ENCODE results near the gene GALNT10. TPM values are rescaled to one million over a fixed set of nuclear protein-coding genes. Genes with fewer than 3 reads are reported as not detected.

The GALNT10 gene
- total RNA-seq, 1 experiment from 2014 or later: 23.4 TPM

GRCh38 chr5:154394307-154394706 is 203.8 kb downstream of the GALNT10 start:
- H3K27ac Mint-ChIP-seq (ENCODE audit: unreplicated experiment): no peak overlapping the region
- H3K4me1 Mint-ChIP-seq (ENCODE audit: low read depth, unreplicated experiment): no peaks in the 10 kb centered on the region
- DNase-seq: no peak
- H3K4me1 ChIP-seq: no peaks in the 10 kb centered on the region
- no peaks in the 10 kb centered on the region for H3K36me3 ChIP-seq (ENCODE audit: control insufficient read depth, insufficient read depth, low read length)
- peaks cover 11% of the 10 kb centered on the region for H3K36me3 Mint-ChIP-seq (ENCODE audit: insufficient read depth, unreplicated experiment)
- intact Hi-C loops (cut with micrococcal nuclease; ENCODE audit: unreplicated experiment): no loop called here
- TF ChIP-seq CTCF (IDR thresholded peaks at IDR 0.05; ENCODE audit: insufficient read depth in 1 of 2, low read depth in 1 of 2, low read length in 1 of 2, severe bottlenecking in 1 of 2, unreplicated experiment in 1 of 2): no peak
- no peaks in the 10 kb centered on the region for H3K27me3 Mint-ChIP-seq (ENCODE audit: insufficient read depth, unreplicated experiment)
- POLR2A ChIA-PET: no interaction called here
- H3K27me3 ChIP-seq (replicated peaks; ENCODE audit: control insufficient read depth, insufficient read depth, low read length): no peaks in the 10 kb centered on the region
- no peaks in the 10 kb centered on the region for H3K9me3 ChIP-seq
- H3K4me3 ChIP-seq (ENCODE audit: low read depth, low read length): no peak overlapping the region
- no peak overlapping the region for H3K4me3 Mint-ChIP-seq (ENCODE audit: unreplicated experiment)
- CTCF ChIA-PET: interaction anchor here (1.4 kb wide), 1 partner anchor 107 kb away, joined by 4 read pairs; no protein-coding TSS in a partner anchor
- no peaks in the 10 kb centered on the region for H3K9me3 Mint-ChIP-seq (ENCODE audit: unreplicated experiment)
- no TSS peak for BruUV-seq (replicated peaks)

- Mint-ChIP-seq H3K4me3 (ENCODE audit: unreplicated experiment) (no peak overlapping the region), H3K36me3 (ENCODE audit: insufficient read depth, unreplicated experiment) (peaks cover 11% of the 10 kb centered on the region), H3K4me1 (ENCODE audit: low read depth, unreplicated experiment) (no peaks in the 10 kb centered on the region), H3K9me3 (ENCODE audit: unreplicated experiment) (no peaks in the 10 kb centered on the region), H3K27me3 (ENCODE audit: insufficient read depth, unreplicated experiment) (no peaks in the 10 kb centered on the region), H3K27ac (ENCODE audit: unreplicated experiment) (no peak overlapping the region)
- H3K27me3 ChIP-seq (replicated peaks; ENCODE audit: control insufficient read depth, insufficient read depth, low read length): no peaks in the 10 kb centered on the region
- no peaks in the 10 kb centered on the region for H3K9me3 ChIP-seq
- no peak overlapping the region for H3K4me3 ChIP-seq (ENCODE audit: low read depth, low read length)
- H3K4me1 ChIP-seq: no peaks in the 10 kb centered on the region
- no TSS peak for BruUV-seq (replicated peaks)
- ChIA-PET POLR2A (no interaction called here), CTCF (interaction anchor here (1.4 kb wide), 1 partner anchor 109 kb away, joined by 4 read pairs; no protein-coding TSS in a partner anchor)
- H3K36me3 ChIP-seq (ENCODE audit: control insufficient read depth, insufficient read depth, low read length): no peaks in the 10 kb centered on the region
- intact Hi-C loops (cut with micrococcal nuclease; ENCODE audit: unreplicated experiment): no loop called here
- no peak for DNase-seq
- no peak for TF ChIP-seq CTCF (IDR thresholded peaks at IDR 0.05; ENCODE audit: insufficient read depth in 1 of 2, low read depth in 1 of 2, low read length in 1 of 2, severe bottlenecking in 1 of 2, unreplicated experiment in 1 of 2)
Measured at GRCh38 chr5:154395407-154396106, 205.0 kb downstream of the GALNT10 start.

- ChIA-PET POLR2A (no interaction called here), CTCF (no interaction called here)
- H3K27me3 ChIP-seq (replicated peaks; ENCODE audit: control insufficient read depth, insufficient read depth, low read length): no peaks in the 10 kb centered on the region
- DNase-seq: no peak
- Mint-ChIP-seq H3K27me3 (ENCODE audit: insufficient read depth, unreplicated experiment) (no peaks in the 10 kb centered on the region), H3K4me3 (ENCODE audit: unreplicated experiment) (no peak overlapping the region), H3K4me1 (ENCODE audit: low read depth, unreplicated experiment) (no peaks in the 10 kb centered on the region), H3K27ac (ENCODE audit: unreplicated experiment) (no peak overlapping the region), H3K36me3 (ENCODE audit: insufficient read depth, unreplicated experiment) (peaks cover 11% of the 10 kb centered on the region), H3K9me3 (ENCODE audit: unreplicated experiment) (no peaks in the 10 kb centered on the region)
- no peak for TF ChIP-seq CTCF (IDR thresholded peaks at IDR 0.05; ENCODE audit: insufficient read depth in 1 of 2, low read depth in 1 of 2, low read length in 1 of 2, severe bottlenecking in 1 of 2, unreplicated experiment in 1 of 2)
- intact Hi-C loops (cut with micrococcal nuclease; ENCODE audit: unreplicated experiment): no loop called here
- BruUV-seq (replicated peaks): no TSS peak
- H3K4me1 ChIP-seq: no peaks in the 10 kb centered on the region
- H3K36me3 ChIP-seq (ENCODE audit: control insufficient read depth, insufficient read depth, low read length): no peaks in the 10 kb centered on the region
- H3K9me3 ChIP-seq: no peaks in the 10 kb centered on the region
- no peak overlapping the region for H3K4me3 ChIP-seq (ENCODE audit: low read depth, low read length)
Measured at GRCh38 chr5:154396128-154396527, 205.6 kb downstream of the GALNT10 start.
